ENCODE measurements around the gene GDPD3.
A peak's percentile ranks its signal among the peaks of the same experiment; 100 is the strongest.

The GDPD3 gene

GRCh38 chr16:30094541-30095165 lies 18.7 kb downstream of the GDPD3 start:
- no peak for DNase-seq (ENCODE audit: extremely low read depth, low read depth)
- no peak for TF ChIP-seq CTCF (IDR thresholded peaks at IDR 0.05; ENCODE audit: low read depth, low read length)

GRCh38 chr16:30092373-30093010 lies 20.8 kb downstream of the GDPD3 start:
- DNase-seq (ENCODE audit: extremely low read depth, low read depth): no peak
- peak; percentile 63 for TF ChIP-seq CTCF (IDR thresholded peaks at IDR 0.05; ENCODE audit: low read depth, low read length)

- peak; percentile 61 for DNase-seq (ENCODE audit: extremely low read depth, low read depth)
- peak; percentile 67 for TF ChIP-seq CTCF (IDR thresholded peaks at IDR 0.05; ENCODE audit: low read depth, low read length)
Observed at GRCh38 chr16:30091474-30092372, 21.6 kb downstream of the GDPD3 start, which contains the start of gene TBX6. Gene TBX6, minus strand, starts transcription at chr16:30091924. Its CDS starts 731 bp downstream, at chr16:30091193.

- TF ChIP-seq CTCF (IDR thresholded peaks at IDR 0.05; ENCODE audit: low read depth, low read length): no peak
- DNase-seq (ENCODE audit: extremely low read depth, low read depth): no peak
Observed at GRCh38 chr16:30090610-30091331, 22.6 kb downstream of the GDPD3 start.

GRCh38 chr16:30088832-30089624 lies 24.3 kb downstream of the GDPD3 start:
- no peak for DNase-seq (ENCODE audit: extremely low read depth, low read depth)
- TF ChIP-seq CTCF (IDR thresholded peaks at IDR 0.05; ENCODE audit: low read depth, low read length): no peak

- DNase-seq (ENCODE audit: extremely low read depth, low read depth): no peak
- no peak for TF ChIP-seq CTCF (IDR thresholded peaks at IDR 0.05; ENCODE audit: low read depth, low read length)
Observed at GRCh38 chr16:30088237-30088831, 25.0 kb downstream of the GDPD3 start.

Measured in AG09319 (cell line).